SKM-1 (cell line): ENCODE results near the gene FCF1.

Experiments
- DNase-seq: peaks from one replicate; lab custom pipeline; 2025; ENCODE audit not compliant: unreplicated experiment; lab: John Stamatoyannopoulos, UW

FCF1 gene

GRCh38 chr14:74712499-74713394, at the start of gene FCF1, which contains the start of gene AREL1:
TSS of gene FCF1 (plus strand) at chr14:74713144. CDS start at chr14:74713198, 54 bp downstream.
TSS of gene AREL1 (minus strand) at chr14:74713080. CDS start at chr14:74685615, 27,465 bp downstream.
- no peak for DNase-seq

- DNase-seq, result no peak
These were observed 49.1 kb upstream of the FCF1 start for GRCh38 chr14:74663884-74664283.

GRCh38 chr14:74664717-74665116, 48.2 kb upstream of the FCF1 start:
- DNase-seq, result no peak

- no peak for DNase-seq
These were observed 45.2 kb upstream of the FCF1 start for GRCh38 chr14:74667758-74668157.

GRCh38 chr14:74669256-74669655, 43.7 kb upstream of the FCF1 start:
- no peak for DNase-seq

- DNase-seq, result no peak
These were observed 43.1 kb upstream of the FCF1 start for GRCh38 chr14:74669846-74670245.

GRCh38 chr14:74670726-74671411, 42.1 kb upstream of the FCF1 start:
- no peak for DNase-seq

GRCh38 chr14:74671789-74672188, 41.2 kb upstream of the FCF1 start:
- DNase-seq, result no peak

GRCh38 chr14:74673768-74674167, 39.2 kb upstream of the FCF1 start:
- no peak for DNase-seq

- no peak for DNase-seq
These were observed 37.7 kb upstream of the FCF1 start for GRCh38 chr14:74675219-74675618.

GRCh38 chr14:74682169-74682952, 30.6 kb upstream of the FCF1 start:
- no peak for DNase-seq

GRCh38 chr14:74683406-74683805, 29.5 kb upstream of the FCF1 start:
- no peak for DNase-seq

GRCh38 chr14:74684434-74684833, 28.5 kb upstream of the FCF1 start:
- peak; percentile 41 for DNase-seq

- DNase-seq, result no peak
These were observed 27.9 kb upstream of the FCF1 start for GRCh38 chr14:74685056-74685455.

- DNase-seq, result no peak
These were observed 26.8 kb upstream of the FCF1 start for GRCh38 chr14:74685921-74686678.

- no peak for DNase-seq
These were observed 21.5 kb upstream of the FCF1 start for GRCh38 chr14:74691456-74691855.

GRCh38 chr14:74693191-74693590, 19.8 kb upstream of the FCF1 start:
- DNase-seq, result no peak

GRCh38 chr14:74695406-74695805, 17.5 kb upstream of the FCF1 start:
- DNase-seq, result no peak

GRCh38 chr14:74697011-74697410, 15.9 kb upstream of the FCF1 start:
- DNase-seq, result no peak

GRCh38 chr14:74697543-74697942, 15.4 kb upstream of the FCF1 start:
- DNase-seq, result no peak

GRCh38 chr14:74697976-74698375, 15.0 kb upstream of the FCF1 start:
- no peak for DNase-seq
